Cerebellar nuclear complex (tissue), 1 donor: ENCODE data around the gene ZNF581.

Experiments
- DNase-seq, 2 experiments: peaks; one replicate each; lab custom pipeline; 2025; lab: John Stamatoyannopoulos, UW

The ZNF581 gene

GRCh38 chr19:55694656-55695491 lies 51.4 kb downstream of the ZNF581 start:
- no peak for DNase-seq
